ENCODE measurements around the gene RFFL. TPM values are rescaled to one million over a fixed set of nuclear protein-coding genes. Genes with fewer than 3 reads are reported as not detected.

The RFFL gene
- total RNA-seq, 4 donors from 2014 or later = 51.1 to 145 (median 96.1) TPM

- H3K27ac ChIP-seq = peak overlapping the region; percentile 16 to 58 (median 22)
- no peak for DNase-seq
- no peaks in the 10 kb centered on the region for H3K36me3 ChIP-seq
- H3K9me3 ChIP-seq = no peaks in the 10 kb centered on the region
- WGBS, 2 donors = 58 to 67% methylated on average over 3 of the region's 3 CpGs
- intact Hi-C loops (cut with DNase I) = no loop called here
- H3K4me3 ChIP-seq (replicated peaks in 1 of 3) = no peak overlapping the region
- TF ChIP-seq CTCF (IDR thresholded peaks at IDR 0.05) (no peak), POLR2A (IDR thresholded peaks at IDR 0.05) (no peak)
- H3K4me1 ChIP-seq = peaks cover 18 to 53% of the 10 kb centered on the region in 2 donors
- no peaks in the 10 kb centered on the region for H3K27me3 ChIP-seq
These were observed 18.7 kb upstream of the RFFL start for GRCh38 chr17:35082073-35082657.

- WGBS, 2 donors = 87 to 95% methylated on average over 1 of the region's 1 CpG
- intact Hi-C loops (cut with DNase I) = no loop called here
- Histone ChIP-seq H3K36me3 (no peaks in the 10 kb centered on the region), H3K4me3 (replicated peaks in 1 of 3) (no peak overlapping the region), H3K27me3 (no peaks in the 10 kb centered on the region), H3K9me3 (no peaks in the 10 kb centered on the region), H3K27ac (peak overlapping the region in 2 of 3 donors; percentile 16 to 58), H3K4me1 (peaks cover 13 to 55% of the 10 kb centered on the region in 2 donors)
- TF ChIP-seq POLR2A (IDR thresholded peaks at IDR 0.05) (no peak), CTCF (IDR thresholded peaks at IDR 0.05) (no peak)
- no peak for DNase-seq
These were observed 18.1 kb upstream of the RFFL start for GRCh38 chr17:35081638-35082037.

- no peaks in the 10 kb centered on the region for H3K27me3 ChIP-seq
- intact Hi-C loops (cut with DNase I) = no loop called here
- no peaks in the 10 kb centered on the region for H3K9me3 ChIP-seq
- peaks cover 10 to 53% of the 10 kb centered on the region in 2 donors for H3K4me1 ChIP-seq
- TF ChIP-seq POLR2A (IDR thresholded peaks at IDR 0.05) = no peak
- TF ChIP-seq CTCF (IDR thresholded peaks at IDR 0.05) = no peak
- no peak overlapping the region for H3K4me3 ChIP-seq (replicated peaks in 1 of 3)
- 37 to 42% methylated on average over 1 of the region's 1 CpG for WGBS, 2 donors
- H3K27ac ChIP-seq = peak overlapping the region in 2 of 3 donors; percentile 16 to 58
- H3K36me3 ChIP-seq = no peaks in the 10 kb centered on the region
- DNase-seq = no peak
These were observed 17.0 kb upstream of the RFFL start for GRCh38 chr17:35080536-35080935.

- H3K27ac ChIP-seq = peak overlapping the region in 2 of 3 donors; percentile 13
- DNase-seq = no peak
- intact Hi-C loops (cut with DNase I) = no loop called here
- no peaks in the 10 kb centered on the region for H3K27me3 ChIP-seq
- H3K36me3 ChIP-seq = no peaks in the 10 kb centered on the region
- H3K4me1 ChIP-seq = peaks cover 17 to 53% of the 10 kb centered on the region in 2 donors
- H3K4me3 ChIP-seq (replicated peaks in 1 of 3) = no peak overlapping the region
- no peak for TF ChIP-seq POLR2A (IDR thresholded peaks at IDR 0.05)
- TF ChIP-seq CTCF (IDR thresholded peaks at IDR 0.05) = no peak
- H3K9me3 ChIP-seq = no peaks in the 10 kb centered on the region
- WGBS, 2 donors = 96 to 100% methylated on average over 1 of the region's 1 CpG
These were observed 16.3 kb upstream of the RFFL start for GRCh38 chr17:35079547-35080423.

GRCh38 chr17:35076874-35077273 is 13.4 kb upstream of the RFFL start:
- no peak overlapping the region for H3K4me3 ChIP-seq (replicated peaks in 1 of 3)
- no peaks in the 10 kb centered on the region for H3K27me3 ChIP-seq
- H3K9me3 ChIP-seq = no peaks in the 10 kb centered on the region
- intact Hi-C loops (cut with DNase I) = no loop called here
- H3K27ac ChIP-seq = no peak overlapping the region
- no peaks in the 10 kb centered on the region for H3K36me3 ChIP-seq
- no peak for DNase-seq
- 79 to 94% methylated on average over 1 of the region's 1 CpG for WGBS, 2 donors
- H3K4me1 ChIP-seq = peaks cover 9 to 49% of the 10 kb centered on the region in 2 donors
- TF ChIP-seq CTCF (IDR thresholded peaks at IDR 0.05) = no peak
- no peak for TF ChIP-seq POLR2A (IDR thresholded peaks at IDR 0.05)
